DMS 273 (cell line): ENCODE measurements around the gene AMH.
A peak's percentile ranks its signal among the peaks of the same experiment; 100 is the strongest.
"Not testable (repeated sequence)": the region's sequence is repeated elsewhere in the genome, so short reads cannot be mapped to it uniquely, and the experiment has no call there.

Experiments used
- DNase-seq: peaks from one replicate; lab custom pipeline; 2025; ENCODE audit not compliant: unreplicated experiment; lab: John Stamatoyannopoulos, UW

AMH gene

DNA sequence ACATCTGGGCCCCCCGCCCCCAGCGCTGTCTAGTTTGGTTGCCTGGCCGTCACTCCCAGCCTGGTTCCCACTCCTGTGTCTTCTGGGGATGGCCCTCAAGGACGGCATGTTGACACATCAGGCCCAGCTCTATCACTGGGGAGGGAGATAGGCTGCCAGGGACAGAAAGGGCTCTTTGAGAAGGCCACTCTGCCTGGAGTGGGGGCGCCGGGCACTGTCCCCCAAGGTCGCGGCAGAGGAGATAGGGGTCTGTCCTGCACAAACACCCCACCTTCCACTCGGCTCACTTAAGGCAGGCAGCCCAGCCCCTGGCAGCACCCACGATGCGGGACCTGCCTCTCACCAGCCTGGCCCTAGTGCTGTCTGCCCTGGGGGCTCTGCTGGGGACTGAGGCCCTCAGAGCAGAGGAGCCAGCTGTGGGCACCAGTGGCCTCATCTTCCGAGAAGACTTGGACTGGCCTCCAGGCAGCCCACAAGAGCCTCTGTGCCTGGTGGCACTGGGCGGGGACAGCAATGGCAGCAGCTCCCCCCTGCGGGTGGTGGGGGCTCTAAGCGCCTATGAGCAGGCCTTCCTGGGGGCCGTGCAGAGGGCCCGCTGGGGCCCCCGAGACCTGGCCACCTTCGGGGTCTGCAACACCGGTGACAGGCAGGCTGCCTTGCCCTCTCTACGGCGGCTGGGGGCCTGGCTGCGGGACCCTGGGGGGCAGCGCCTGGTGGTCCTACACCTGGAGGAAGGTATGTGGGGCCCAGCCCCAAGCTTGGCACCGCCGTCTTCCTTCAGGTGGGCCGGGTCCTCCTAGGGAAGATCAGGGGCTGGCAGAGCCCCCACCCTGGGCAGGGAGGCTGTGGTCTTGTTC, at the start of gene AMH:
AMH (plus strand) TSS at position 314 of the 857 bp plus-strand sequence; CDS start at position 324, 10 bp downstream.
- DNase-seq: peak; percentile 58

DNA sequence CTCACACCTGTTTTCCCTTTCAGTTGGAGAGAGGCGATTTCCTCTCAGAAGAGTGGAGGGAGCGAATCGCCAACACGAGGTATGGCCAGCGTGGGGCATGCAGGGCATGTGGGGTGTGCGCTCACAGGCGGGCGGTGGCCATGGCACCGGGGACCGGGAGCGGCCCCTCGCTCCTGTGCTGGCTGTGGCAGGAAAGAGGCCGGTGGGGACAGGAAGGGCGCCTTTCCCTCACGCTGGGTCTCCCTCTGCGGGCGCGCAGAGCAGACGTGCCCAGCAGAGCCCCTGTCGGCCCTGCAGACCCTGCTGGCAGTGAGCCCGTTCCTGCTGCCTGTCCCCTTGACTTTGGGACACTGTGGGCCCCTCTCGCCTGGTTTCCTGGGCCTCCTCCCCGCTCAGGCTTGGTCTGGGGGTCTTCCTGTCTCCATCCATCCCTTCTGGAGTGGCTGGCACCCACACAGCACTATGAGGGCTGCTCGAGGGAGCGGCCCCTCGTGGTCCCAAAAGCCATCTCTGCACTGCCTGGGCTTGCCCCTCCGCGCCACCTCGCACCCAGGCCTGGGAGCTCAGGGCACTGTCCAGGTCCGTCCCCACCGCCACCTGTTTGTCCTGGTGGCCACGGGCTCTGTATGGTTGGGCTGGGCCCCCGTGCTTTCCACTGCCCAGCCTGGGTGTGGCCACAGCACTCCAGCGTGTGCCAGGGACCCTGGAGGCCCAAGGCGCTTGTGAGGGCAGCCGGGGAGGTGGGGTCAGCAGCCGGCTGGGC, 49.1 kb upstream of the AMH start:
- DNase-seq: no peak

DNA sequence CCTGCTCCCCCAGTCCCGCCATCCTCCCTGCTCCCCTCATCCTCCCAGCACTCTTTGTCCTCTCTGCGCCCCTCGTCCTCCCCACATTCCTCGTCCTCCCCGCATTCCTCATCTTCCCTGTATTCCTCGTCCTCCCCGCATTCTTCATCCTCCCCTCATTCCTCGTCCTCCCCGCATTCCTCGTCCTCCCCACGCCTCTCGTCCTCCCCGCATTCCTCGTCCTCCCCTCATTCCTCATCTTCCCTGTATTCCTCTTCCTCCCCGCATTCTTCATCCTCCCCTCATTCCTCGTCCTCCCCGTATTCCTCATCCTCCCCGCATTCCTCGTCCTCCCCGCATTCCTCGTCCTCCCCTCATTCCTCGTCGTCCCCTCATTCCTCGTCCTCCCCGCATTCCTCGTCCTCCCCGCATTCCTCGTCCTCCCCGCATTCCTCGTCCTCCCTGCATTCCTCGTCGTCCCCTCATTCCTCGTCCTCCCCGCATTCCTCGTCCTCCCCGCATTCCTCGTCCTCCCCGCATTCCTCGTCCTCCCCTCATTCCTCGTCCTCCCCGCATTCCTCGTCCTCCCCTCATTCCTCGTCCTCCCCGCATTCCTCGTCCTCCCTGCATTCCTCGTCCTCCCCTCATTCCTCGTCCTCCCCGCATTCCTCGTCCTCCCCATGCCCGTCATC, 48.4 kb upstream of the AMH start:
- DNase-seq: not testable (repeated sequence)

DNA sequence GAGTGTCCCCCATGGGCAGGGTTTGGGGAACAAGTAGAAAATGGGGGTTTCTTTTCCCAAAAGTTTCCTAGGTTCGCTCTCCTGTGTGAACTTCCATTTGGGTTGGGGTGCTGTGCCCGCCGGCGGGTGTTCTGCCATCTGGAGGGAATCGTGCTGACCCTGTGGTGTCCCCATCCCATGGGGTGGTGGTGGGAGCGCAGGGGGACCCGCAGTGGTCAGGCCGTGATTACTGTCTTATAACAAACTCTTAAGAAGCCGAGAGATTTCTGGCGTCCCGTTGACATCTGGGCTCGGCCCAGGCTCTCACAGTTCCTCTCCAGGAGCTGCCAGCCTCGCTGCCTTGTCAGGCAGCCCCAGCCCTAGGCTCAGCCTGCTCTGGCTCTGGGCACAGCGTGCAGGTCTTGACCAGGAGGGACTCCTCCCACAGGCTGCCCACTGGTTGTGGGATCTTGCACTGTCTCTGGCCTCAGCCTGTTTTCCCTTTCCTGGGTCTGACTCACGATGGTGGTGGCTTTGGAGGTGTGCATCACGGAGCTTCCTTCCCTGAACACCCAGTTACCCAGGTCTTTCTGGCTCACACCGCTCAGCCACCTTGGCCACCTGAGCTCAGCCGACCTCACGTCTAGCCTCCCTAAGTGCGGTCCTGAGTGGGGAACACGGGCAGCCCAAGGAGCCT, 47.5 kb upstream of the AMH start:
- DNase-seq: no peak

DNA sequence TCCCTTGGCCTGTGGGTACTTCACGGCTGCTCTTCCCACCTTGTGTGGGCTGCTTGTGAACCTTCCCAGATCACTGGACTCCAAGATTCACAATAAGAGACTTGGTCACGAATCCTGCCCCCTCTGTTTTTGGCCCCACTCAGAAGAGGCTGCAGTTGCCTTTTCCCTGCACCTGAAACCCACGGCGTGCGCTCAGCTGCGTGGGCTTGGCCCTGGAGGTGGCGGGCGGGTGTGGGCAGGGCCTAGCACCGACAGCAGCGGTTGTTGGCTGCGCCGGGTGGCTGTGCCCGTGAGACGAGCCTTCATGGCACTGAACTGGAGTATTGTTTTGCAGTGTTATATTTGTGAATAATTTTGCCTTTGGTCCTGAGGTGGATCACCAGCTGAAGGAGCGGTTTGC, 46.8 kb upstream of the AMH start:
- DNase-seq: no peak

DNA sequence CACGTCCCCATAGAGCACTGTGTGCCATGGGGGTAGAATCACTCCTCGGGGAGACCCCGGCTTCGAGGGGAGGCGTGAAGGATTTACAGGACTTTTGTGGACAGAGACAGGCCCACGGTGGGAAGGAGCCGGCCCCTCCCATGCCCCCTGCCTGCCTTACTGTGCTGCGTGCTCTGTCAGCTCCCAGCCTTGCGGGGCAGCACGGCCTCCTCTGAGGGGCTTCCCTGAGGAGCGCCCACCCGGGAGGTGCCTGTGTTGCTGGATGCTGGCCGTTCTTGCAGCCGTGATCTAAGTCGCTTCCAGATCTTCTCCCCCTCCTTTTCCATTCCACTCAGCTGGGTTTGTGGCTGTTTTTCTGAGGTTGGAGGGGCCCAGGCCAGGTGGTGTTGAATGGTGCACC, 42.1 kb upstream of the AMH start:
- DNase-seq: no peak

DNA sequence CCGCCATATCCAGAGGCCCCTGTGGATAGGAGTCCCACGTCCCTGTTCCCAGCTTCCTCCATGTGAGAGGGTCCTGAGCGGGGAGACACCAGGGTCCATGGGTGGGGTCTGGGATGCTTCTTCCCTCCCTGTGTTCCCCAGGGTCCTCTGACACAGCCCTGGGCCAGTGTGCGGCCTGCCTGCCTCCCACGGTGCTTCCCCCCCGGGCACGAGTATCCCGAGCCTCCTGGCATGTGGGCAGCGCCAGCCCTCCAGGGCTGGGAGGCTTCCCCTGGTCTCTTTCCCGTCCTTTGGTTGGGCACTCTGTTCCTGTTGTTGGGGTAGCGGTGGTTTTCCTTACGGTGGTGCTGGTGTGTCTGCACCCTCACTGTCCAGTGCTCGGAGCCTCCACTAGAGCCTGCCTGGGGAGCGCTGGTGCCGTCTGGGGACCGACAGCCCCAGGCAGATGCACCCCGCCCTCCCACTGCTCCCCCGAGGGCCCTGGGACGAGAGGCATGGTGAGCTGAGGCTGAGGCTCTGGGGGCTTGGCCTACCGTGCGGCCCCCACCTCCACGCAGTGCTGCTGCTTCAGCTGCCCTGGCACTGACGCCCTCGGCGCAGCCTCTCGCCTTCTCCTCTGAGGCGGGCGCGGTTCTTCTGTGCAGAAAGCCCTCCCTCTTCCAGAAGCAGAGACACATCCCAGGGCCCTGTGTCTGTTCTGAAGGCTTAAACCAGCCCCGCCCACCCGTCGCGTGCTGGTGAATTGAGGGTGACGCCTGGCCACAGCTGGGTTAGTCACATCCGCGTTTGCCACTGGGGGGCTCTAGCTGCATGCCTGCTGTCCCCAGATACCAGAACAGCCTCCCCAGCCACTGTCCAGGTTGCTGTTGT, 40.9 kb upstream of the AMH start:
- DNase-seq: no peak

DNA sequence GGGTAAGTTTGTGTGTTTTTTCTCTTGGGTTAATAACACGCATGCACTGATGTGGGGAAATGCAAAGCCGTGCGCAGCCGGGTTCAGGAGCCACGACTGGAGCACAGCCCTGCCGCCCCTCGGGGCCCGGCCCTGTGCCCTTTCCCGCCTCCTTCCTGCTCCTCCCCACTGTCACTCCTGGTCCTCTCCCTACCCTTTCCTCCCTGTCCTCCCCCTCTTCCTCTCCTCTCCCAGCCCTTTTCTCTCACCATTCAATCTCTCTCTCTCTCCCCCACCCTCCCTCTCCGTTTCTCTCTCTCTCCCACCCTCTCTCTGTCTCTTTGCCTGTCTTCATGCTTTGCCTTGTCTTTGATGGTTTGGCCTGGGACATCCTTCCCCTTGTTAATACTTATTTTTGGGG, 40.1 kb upstream of the AMH start:
- DNase-seq: no peak

DNA sequence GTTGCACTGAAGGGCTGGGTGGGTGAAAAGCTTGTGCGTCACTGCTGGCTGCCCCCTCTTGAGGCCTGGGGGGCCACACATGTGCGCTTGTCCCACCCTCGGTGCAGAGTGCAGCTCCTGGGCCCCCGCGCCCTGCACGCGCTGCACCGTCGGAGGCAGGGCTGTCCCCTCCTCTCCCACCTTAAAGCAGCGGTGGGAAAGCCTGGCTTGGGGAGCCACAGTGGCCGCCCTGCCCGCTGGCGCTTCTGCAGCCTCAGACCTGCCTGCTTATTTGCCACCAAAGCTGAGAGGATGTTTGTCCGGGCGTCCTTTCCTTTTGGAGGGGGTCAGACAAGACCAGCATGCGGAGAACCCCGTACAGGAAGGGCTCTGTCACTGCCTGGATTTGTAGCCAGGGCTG, 39.7 kb upstream of the AMH start:
- no peak for DNase-seq

DNA sequence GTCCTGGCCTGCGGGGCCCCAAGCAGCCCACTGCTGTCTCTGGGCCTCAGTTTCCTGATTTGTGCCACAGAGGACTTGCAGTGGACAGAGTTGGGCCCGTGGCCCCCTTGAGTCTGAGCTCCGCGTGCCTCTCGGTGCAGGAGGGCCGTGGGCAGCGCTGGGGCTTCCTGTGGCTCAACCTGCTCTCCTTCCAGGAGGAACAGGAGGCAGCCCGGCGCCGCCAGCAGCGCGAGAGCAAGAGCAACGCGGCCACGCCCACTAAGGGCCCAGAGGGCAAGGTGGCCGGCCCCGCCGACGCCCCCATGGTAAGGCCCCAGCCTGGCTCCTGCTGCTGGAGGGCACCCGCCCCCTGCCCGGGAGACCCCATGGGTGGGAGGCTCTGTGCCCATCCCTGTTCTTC, 38.9 kb upstream of the AMH start:
- no peak for DNase-seq

DNA sequence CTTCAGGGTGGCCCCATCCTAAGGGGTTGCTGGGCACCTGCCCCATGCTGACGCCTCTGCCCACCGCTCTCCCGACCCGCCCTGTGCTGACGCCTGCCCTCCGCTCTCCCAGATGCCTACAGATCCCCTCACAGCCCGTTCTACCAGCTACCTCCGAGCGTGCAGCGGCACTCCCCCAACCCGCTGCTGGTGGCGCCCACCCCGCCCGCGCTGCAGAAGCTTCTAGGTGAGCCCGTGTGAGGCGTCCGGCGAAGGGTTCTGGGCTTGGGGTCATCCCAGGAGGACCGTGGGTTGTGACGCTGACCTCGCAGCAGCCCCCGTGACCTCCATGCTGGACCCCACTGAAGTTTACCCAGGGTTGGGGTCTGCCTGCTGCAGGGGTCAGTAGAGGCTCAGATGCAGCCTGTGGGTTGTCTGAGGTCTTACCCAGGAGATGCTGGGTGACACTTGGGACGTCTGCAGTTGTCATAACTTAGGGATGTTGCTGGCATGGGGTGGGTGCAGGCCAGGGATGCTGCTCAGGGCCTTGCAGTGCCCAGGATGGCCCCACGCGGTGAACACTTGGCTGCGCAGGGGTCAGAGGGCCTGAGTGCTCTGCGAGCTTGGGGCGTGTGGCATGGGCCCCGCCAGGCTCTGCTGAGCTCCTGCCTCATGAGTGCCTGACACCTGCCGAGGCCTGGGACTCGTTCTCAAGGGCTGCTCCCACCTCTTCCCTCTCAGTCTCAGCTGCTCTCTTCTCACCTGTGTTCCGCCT, 38.0 kb upstream of the AMH start:
- DNase-seq: no peak

DNA sequence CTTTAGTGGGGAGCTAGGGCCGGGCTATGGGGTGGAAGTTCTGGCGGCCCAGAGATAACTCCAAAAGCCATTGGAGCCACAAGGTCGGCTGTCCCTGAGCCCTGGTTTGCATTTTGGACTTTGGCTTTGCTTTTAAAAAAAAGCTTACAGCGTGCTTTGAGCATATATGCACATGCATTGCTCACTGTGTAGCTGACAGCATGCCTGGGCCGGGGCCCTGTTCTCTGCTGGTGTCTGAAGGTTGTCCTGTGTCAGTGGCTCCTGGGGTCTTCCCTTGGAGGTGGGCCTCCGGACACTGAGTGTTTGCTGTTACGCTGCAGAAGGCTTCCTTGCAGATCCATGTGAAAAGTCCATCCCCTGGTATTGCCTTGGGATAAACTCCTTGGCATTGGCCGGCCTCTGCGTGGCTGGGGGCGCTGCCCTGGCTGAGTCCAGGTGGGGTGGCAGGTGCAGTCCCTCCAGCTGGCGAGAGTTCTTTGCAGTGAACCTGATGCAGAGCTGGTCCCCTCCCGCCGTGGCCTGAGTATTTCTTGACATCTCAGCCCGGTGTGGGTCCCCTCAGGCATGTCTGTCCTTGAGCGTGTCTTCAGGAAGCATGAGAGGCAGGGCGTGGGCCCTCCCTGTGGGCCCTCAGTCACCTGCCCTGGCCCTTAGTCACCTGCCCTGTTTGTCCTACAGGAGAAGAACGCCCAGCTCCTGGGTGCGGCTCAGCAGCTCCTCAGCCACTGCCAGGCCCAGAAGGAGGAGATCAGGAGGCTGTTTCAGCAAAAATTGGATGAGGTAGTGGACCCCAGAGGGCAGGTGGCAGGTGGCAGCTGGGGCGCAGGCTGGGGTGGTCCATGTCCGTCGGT, 36.0 kb upstream of the AMH start:
- DNase-seq: no peak

DNA sequence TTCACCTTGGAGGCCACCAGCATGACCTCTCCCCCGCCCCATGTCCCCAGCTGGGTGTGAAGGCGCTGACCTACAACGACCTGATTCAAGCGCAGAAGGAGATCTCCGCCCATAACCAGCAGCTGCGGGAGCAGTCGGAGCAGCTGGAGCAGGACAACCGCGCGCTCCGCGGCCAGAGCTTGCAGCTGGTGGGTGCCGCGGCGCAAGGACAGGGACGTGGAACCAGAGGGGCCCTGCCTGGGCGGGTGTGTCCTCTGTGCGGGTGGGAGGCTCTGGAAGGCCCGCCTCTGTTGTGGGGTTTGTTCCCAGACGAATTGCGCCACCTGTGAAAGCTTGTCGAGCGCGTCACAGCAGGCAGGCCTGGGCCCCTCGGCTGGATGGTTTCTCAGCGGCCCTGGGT, 35.3 kb upstream of the AMH start:
- no peak for DNase-seq

DNA sequence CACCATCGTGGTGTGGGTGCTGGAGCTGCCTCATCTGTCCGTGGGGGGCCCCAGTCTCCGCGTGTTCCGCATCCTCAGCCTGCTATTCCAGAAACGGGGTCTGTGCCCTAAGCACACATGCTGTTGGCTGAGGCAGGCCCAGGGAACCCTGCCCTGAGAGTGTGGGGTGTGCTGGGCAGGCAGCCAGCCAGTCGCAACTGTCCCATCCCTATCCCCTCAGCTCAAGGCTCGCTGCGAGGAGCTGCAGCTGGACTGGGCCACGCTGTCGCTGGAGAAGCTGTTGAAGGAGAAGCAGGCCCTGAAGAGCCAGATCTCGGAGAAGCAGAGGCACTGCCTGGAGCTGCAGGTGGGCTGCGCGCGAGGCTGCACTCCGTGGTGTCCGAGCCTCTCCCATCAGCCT, 34.9 kb upstream of the AMH start:
- no peak for DNase-seq

DNA sequence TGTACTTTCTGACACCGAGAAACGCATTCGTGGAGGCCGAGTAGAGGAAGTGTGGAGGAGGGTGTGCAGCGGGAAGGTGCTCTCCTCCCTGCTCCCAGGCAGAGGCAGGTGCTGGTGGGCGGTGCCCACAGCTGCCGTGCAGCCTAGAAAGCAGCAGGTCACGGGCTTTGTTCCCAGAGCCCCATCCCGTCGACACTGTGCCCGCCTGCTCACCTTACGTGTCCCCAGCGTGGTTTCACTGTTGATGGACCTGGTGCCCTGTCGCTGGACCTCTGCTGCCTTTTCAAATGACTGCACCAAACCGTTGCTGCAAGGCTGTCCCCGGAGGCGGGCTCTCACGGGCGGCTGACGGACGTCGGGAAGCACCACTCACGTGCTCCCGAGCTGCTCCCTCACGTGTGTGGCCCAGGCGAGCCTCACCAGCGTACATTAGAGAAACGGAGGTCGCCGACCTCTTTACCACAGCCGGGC, 33.8 kb upstream of the AMH start:
- no peak for DNase-seq

DNA sequence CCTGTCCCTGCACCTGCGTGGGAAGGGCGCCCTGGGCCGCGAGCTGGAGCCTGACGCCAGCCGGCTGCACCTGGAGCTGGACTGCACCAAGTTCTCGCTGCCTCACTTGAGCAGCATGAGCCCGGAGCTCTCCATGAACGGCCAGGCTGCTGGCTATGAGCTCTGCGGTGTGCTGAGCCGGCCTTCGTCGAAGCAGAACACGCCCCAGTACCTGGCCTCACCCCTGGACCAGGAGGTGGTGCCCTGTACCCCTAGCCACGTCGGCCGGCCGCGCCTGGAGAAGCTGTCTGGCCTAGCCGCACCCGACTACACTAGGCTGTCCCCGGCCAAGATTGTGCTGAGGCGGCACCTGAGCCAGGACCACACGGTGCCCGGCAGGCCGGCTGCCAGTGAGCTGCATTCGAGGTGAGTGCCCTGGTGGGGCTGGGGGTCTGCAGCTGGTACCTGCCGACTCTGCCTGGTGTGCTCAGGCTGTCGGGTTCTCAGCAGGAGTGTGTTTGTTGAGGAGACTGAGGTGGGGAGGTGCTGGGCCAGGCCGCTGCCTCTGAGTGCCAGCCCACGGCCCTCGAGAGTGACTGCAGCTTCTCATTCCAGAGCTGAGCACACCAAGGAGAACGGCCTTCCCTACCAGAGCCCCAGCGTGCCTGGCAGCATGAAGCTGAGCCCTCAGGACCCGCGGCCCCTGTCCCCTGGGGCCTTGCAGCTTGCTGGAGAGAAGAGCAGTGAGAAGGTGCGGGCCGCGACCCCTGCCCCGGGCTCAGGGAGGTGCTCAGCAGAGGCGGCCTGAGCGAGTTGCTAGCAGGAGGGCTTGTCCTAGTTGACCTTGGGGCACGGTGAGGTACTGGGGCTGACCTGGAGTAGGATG, 32.5 kb upstream of the AMH start:
- no peak for DNase-seq

DNA sequence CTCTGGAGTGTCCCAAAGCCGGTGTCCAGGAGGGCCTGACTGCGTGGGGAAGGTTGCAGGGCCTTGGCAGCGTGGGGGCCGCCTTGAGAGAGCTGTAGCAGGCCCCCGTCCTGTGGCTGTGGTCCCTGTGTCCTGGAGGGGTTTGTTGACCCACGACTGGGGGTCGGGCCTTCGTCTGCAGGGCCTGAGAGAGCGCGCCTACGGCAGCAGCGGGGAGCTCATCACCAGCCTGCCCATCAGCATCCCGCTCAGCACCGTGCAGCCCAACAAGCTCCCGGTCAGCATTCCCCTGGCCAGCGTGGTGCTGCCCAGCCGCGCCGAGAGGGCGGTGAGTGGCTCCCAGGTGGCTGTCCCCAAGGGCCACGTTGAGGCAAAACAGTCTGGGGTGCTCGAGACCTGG, 31.5 kb upstream of the AMH start:
- no peak for DNase-seq

DNA sequence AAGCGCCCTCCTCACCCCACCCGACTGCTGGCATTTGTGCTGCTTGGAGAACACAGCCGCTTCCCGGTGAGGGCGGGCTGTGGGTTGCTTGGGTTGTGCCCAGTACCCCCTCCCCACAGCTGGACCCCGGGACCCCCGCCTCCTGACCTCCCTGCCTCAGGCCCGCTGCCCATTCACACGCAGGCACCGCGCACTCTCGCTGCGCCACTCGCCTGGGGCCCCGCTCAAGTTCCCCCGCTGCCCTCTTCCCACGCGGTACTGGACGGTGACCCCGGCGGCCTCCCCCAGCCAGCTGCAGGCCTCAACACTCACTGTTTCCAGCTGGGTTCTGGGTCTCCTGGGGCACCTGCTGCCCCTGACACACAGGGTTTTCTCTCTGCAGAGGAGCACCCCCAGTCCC, 29.4 kb upstream of the AMH start:
- no peak for DNase-seq
